HG03575 (cell line): ENCODE measurements around the gene HMX1.

Experiments used
- ATAC-seq: cut with Tn5 transposase; IDR thresholded peaks from one replicate; pipeline ENCODE4 v1.9.1; 2021; ENCODE audit not compliant: unreplicated experiment, insufficient number of reproducible peaks, low FRiP score; ENCODE audit errors: extremely low read depth

The HMX1 gene

GRCh38 chr4:8894424-8894816 is 22.8 kb upstream of the HMX1 start:
- ATAC-seq: no peak

- ATAC-seq: no peak
Measured at GRCh38 chr4:8893624-8894423, 22.2 kb upstream of the HMX1 start.

GRCh38 chr4:8893227-8893623 is 21.6 kb upstream of the HMX1 start:
- ATAC-seq: no peak

GRCh38 chr4:8892556-8893226 is 21.1 kb upstream of the HMX1 start:
- ATAC-seq: no peak

- ATAC-seq: no peak
Measured at GRCh38 chr4:8891646-8892555, 20.3 kb upstream of the HMX1 start.

- no peak for ATAC-seq
Measured at GRCh38 chr4:8891255-8891645, 19.6 kb upstream of the HMX1 start.

GRCh38 chr4:8888856-8889255 is 17.2 kb upstream of the HMX1 start:
- no peak for ATAC-seq

GRCh38 chr4:8886612-8887406 is 15.2 kb upstream of the HMX1 start:
- no peak for ATAC-seq

- no peak for ATAC-seq
Measured at GRCh38 chr4:8882239-8882638, 10.6 kb upstream of the HMX1 start.

GRCh38 chr4:8880851-8881250 is 9.2 kb upstream of the HMX1 start:
- ATAC-seq: no peak

GRCh38 chr4:8879574-8879973 is 7.9 kb upstream of the HMX1 start:
- ATAC-seq: no peak

GRCh38 chr4:8878421-8878820 is 6.8 kb upstream of the HMX1 start:
- ATAC-seq: no peak

GRCh38 chr4:8877780-8878040 is 6.1 kb upstream of the HMX1 start:
- no peak for ATAC-seq

GRCh38 chr4:8876982-8877779 is 5.5 kb upstream of the HMX1 start:
- no peak for ATAC-seq

GRCh38 chr4:8874896-8875680 is 3.4 kb upstream of the HMX1 start:
- ATAC-seq: no peak

GRCh38 chr4:8874003-8874895 is 2.6 kb upstream of the HMX1 start:
- no peak for ATAC-seq
